Peyer's patch (tissue), 4 donors: ENCODE results near the gene MAD1L1. TPM values are rescaled to one million over a fixed set of nuclear protein-coding genes. Genes with fewer than 3 reads are reported as not detected.

ENCODE experiments used
- DNase-seq, 3 donors: peaks; one replicate each; pipeline ENCODE4 v3.0.0-alpha.2; 2017 to 2019
- H3K27ac ChIP-seq, 4 donors: fragments of 200-600 bp; sonication (generic); one replicate each; pipeline ENCODE4 v1.5.1; 2016 to 2019
- H3K27me3 ChIP-seq, 2 donors: fragments of 200-600 bp; sonication (generic); one replicate each; pipeline ENCODE4 v1.5.1; 2019
- H3K36me3 ChIP-seq, 3 donors: fragments of 200-600 bp; sonication (generic); one replicate each; pipeline ENCODE4 v1.5.1; 2016 to 2019
- H3K4me1 ChIP-seq, 4 donors: fragments of 200-600 bp; sonication (generic); one replicate each; pipeline ENCODE4 v1.5.1; 2016 to 2019
- H3K4me3 ChIP-seq, 4 donors: fragments of 200-600 bp; sonication (generic); 1 replicate in 3 of 4; 2 replicates in 1 of 4; pipeline ENCODE4 v1.5.1; 2016 to 2019; ENCODE audit warnings: mild to moderate bottlenecking in 1 of 4
- H3K9me3 ChIP-seq, 4 donors: fragments of 200-600 bp; sonication (generic); one replicate each; pipeline ENCODE4 v1.5.1; 2016 to 2019; ENCODE audit warnings: mild to moderate bottlenecking in 1 of 4
- CTCF ChIP-seq, 6 experiments: fragments of 450-650 bp in 4 of 6; fragments of 200-600 bp in 2 of 6; sonication (generic) in 1 of 6; IDR thresholded peaks; one replicate each; pipeline ENCODE4 v1.5.1; 2017 to 2019; ENCODE audit warnings: antibody characterized with exemption in 6 of 6, mild to moderate bottlenecking in 3 of 6, moderate library complexity in 1 of 6
- POLR2A ChIP-seq, 2 donors: fragments of 450-650 bp; IDR thresholded peaks; one replicate each; pipeline ENCODE4 v1.5.1; 2017; ENCODE audit warnings: antibody characterized with exemption in 2 of 2, mild to moderate bottlenecking in 2 of 2, moderate library complexity in 2 of 2
- total RNA-seq, 4 donors: library from RNA; depleted of rRNA; stranded (reverse); fragments of >200 nt; gene quantifications; one replicate each; pipeline ENCODE4 v1.1.0, GENCODE V29; 2016

The MAD1L1 gene
- total RNA-seq, 4 donors from 2014 or later = 43.9 to 417 (median 59.1) TPM

GRCh38 chr7:2081526-2082135 is 151.1 kb downstream of the MAD1L1 start:
- no peaks in the 10 kb centered on the region for H3K36me3 ChIP-seq
- no peak for DNase-seq
- H3K27me3 ChIP-seq = no peaks in the 10 kb centered on the region
- no peak for TF ChIP-seq POLR2A (IDR thresholded peaks at IDR 0.05)
- H3K9me3 ChIP-seq = no peaks in the 10 kb centered on the region
- no peaks in the 10 kb centered on the region for H3K4me1 ChIP-seq
- no peak overlapping the region for H3K27ac ChIP-seq
- no peak overlapping the region for H3K4me3 ChIP-seq

DNA sequence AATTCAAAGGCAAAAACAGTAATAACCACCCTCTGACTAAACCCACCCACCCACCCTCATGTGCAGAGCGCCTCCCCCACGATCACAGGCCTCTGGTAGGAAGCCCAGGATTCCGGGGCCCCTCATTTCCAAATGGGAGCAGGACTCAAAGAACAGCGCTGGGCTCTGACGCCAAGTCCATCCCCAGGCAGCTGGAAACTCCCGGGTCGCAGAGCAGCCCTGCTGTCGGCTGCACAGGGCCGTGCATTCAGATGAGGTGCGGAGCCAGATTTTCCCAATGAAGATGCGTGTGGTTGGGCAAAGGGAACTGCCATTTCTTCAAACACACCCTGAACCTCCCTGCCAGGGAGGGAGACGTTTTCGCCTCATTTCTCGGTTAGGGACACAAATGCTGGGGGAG is 152.3 kb downstream of the MAD1L1 start:
- H3K4me3 ChIP-seq = no peak overlapping the region
- H3K27ac ChIP-seq = no peak overlapping the region
- no peaks in the 10 kb centered on the region for H3K4me1 ChIP-seq
- H3K36me3 ChIP-seq = no peaks in the 10 kb centered on the region
- no peak for DNase-seq
- H3K9me3 ChIP-seq = no peaks in the 10 kb centered on the region
- H3K27me3 ChIP-seq = no peaks in the 10 kb centered on the region
- no peak for TF ChIP-seq POLR2A (IDR thresholded peaks at IDR 0.05)
- TF ChIP-seq CTCF (IDR thresholded peaks at IDR 0.05) = no peak

DNA sequence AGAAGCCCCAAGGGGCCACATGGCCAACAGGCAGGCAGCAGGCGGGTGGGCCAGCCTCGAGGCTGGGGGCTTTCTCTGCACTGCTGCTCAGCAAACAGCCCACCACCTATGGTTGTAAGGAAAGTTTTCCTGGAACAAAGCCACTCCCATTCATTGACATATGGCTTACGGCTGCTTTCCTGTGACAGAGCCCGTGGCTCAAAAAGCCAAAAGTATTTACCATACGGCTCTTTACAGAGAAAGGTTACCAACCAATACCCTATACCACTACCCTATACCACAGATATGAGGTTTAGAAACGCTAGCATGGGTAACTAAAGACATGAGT is 152.7 kb downstream of the MAD1L1 start:
- TF ChIP-seq CTCF (IDR thresholded peaks at IDR 0.05) = no peak
- TF ChIP-seq POLR2A (IDR thresholded peaks at IDR 0.05) = no peak
- DNase-seq = no peak
- H3K36me3 ChIP-seq = no peaks in the 10 kb centered on the region
- H3K4me1 ChIP-seq = no peaks in the 10 kb centered on the region
- no peak overlapping the region for H3K27ac ChIP-seq
- no peaks in the 10 kb centered on the region for H3K27me3 ChIP-seq
- no peak overlapping the region for H3K4me3 ChIP-seq
- no peaks in the 10 kb centered on the region for H3K9me3 ChIP-seq

- no peaks in the 10 kb centered on the region for H3K36me3 ChIP-seq
- no peaks in the 10 kb centered on the region for H3K4me1 ChIP-seq
- no peak overlapping the region for H3K4me3 ChIP-seq
- H3K27ac ChIP-seq = no peak overlapping the region
- H3K27me3 ChIP-seq = no peaks in the 10 kb centered on the region
- H3K9me3 ChIP-seq = no peaks in the 10 kb centered on the region
- no peak for TF ChIP-seq POLR2A (IDR thresholded peaks at IDR 0.05)
- no peak for TF ChIP-seq CTCF (IDR thresholded peaks at IDR 0.05)
- no peak for DNase-seq
These were observed 153.2 kb downstream of the MAD1L1 start for GRCh38 chr7:2079332-2080059.

- no peak overlapping the region for H3K27ac ChIP-seq
- TF ChIP-seq POLR2A (IDR thresholded peaks at IDR 0.05) = no peak
- TF ChIP-seq CTCF (IDR thresholded peaks at IDR 0.05) = no peak
These were observed 153.8 kb downstream of the MAD1L1 start for GRCh38 chr7:2078899-2079298.

DNA sequence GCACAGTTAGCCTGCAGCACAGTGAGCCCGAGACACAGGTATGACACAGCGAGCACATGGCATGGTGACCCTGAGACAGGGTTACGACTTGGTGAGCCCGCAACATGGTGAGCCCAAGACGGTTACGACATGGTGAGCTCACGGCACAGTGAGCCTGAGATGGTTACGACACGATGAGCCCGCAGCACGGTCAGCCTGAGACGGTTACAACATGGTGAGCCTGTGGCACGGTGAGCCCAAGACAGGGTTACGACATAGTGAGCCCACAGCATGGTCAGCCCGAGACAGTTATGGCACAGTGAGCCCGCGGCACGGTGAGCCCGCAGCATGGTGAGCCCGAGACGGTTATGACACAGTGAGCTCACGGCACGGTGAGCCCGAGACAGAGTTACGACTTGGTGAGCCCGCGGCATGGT is 156.1 kb downstream of the MAD1L1 start:
- Histone ChIP-seq H3K4me1 (no peaks in the 10 kb centered on the region), H3K27me3 (no peaks in the 10 kb centered on the region), H3K27ac (no peak overlapping the region), H3K36me3 (no peaks in the 10 kb centered on the region), H3K9me3 (no peaks in the 10 kb centered on the region), H3K4me3 (no peak overlapping the region)
- TF ChIP-seq CTCF (IDR thresholded peaks at IDR 0.05) (no peak), POLR2A (IDR thresholded peaks at IDR 0.05) (no peak)
- no peak for DNase-seq

More at GRCh38 chr7:2078899-2079298, 153.8 kb downstream of the MAD1L1 start:
- Histone ChIP-seq H3K9me3 (no peaks in the 10 kb centered on the region), H3K4me3 (no peak overlapping the region), H3K4me1 (no peaks in the 10 kb centered on the region), H3K27me3 (no peaks in the 10 kb centered on the region), H3K36me3 (no peaks in the 10 kb centered on the region)
- DNase-seq = no peak
